ENCODE results near the gene RAD51B.

GRCh38 chr14:68723808-68724268 lies 904.3 kb downstream of the RAD51B start:
- TF ChIP-seq CTCF (conservative IDR thresholded peaks at IDR 0.05), result no peak
- TF ChIP-seq ZFX (IDR thresholded peaks at IDR 0.05), result no peak

All from C4-2B (cell line).